OCI-LY7 (cell line): ENCODE results near the gene MRC1. TPM values are rescaled to one million over a fixed set of nuclear protein-coding genes. Genes with fewer than 3 reads are reported as not detected.
A peak's percentile ranks its signal among the peaks of the same experiment; 100 is the strongest.

Experiments used
- BruUV-seq: library from RNA; stranded (reverse); fragments of 400-500 nt; replicated peaks from 2 replicates; lab custom pipeline; 2021; lab: Mats Ljungman, UMichigan
- CTCF ChIA-PET: fragments of 300-600 bp; sonication (Branson Sonifier 250); formaldehyde crosslinking; loops from one replicate; lab custom pipeline; 2022; ENCODE audit warnings: antibody characterized with exemption; ENCODE audit not compliant: unreplicated experiment; lab: Charles Lee
- POLR2A ChIA-PET: fragments of 300-600 bp; sonication (Branson Sonifier 250); formaldehyde crosslinking; loops from one replicate; lab custom pipeline; 2022; ENCODE audit warnings: antibody characterized with exemption; lab: Charles Lee
- DNase-seq: peaks from one replicate; pipeline ENCODE4 v3.0.0-alpha.2; 2015; ENCODE audit warnings: low spot score
- H2AFZ ChIP-seq: fragments of 200-600 bp; sonication (generic), shearing (Covaris generic); 2 replicates; pipeline ENCODE4 v1.6.1; 2014; ENCODE audit warnings: mild to moderate bottlenecking, antibody characterized with exemption, low read length, moderate library complexity
- H3K27ac ChIP-seq: fragments of 200-600 bp; sonication (generic); 2 replicates; pipeline ENCODE4 v1.5.1; 2014; ENCODE audit warnings: mixed run types, low read depth, mild to moderate bottlenecking, moderate library complexity, low read length, inconsistent platforms; ENCODE audit not compliant: poor library complexity, severe bottlenecking
- H3K36me3 ChIP-seq: fragments of 200-600 bp; sonication (generic); 2 replicates; pipeline ENCODE4 v1.6.1; 2014; ENCODE audit warnings: mild to moderate bottlenecking, antibody characterized with exemption, low read length, moderate library complexity, mixed read lengths; ENCODE audit not compliant: insufficient read depth
- H3K4me1 ChIP-seq: fragments of 200-600 bp; sonication (generic); 2 replicates; pipeline ENCODE4 v1.5.1; 2014; ENCODE audit warnings: mild to moderate bottlenecking, low read length; ENCODE audit not compliant: insufficient read depth, poor library complexity, severe bottlenecking
- H3K4me2 ChIP-seq: fragments of 200-600 bp; sonication (generic); 2 replicates; pipeline ENCODE4 v1.6.1; 2014; ENCODE audit warnings: mild to moderate bottlenecking, low read length
- H3K4me3 ChIP-seq: fragments of 200-600 bp; sonication (generic); 2 replicates; pipeline ENCODE4 v1.5.1; 2014; ENCODE audit warnings: mild to moderate bottlenecking, low read depth, low read length; ENCODE audit not compliant: poor library complexity, severe bottlenecking
- H3K79me2 ChIP-seq: fragments of 200-600 bp; sonication (generic); 2 replicates; pipeline ENCODE4 v1.6.1; 2016; ENCODE audit warnings: low read depth, mild to moderate bottlenecking, low read length, moderate library complexity, mixed read lengths; ENCODE audit not compliant: insufficient read depth
- H3K9me2 ChIP-seq: fragments of 200-600 bp; sonication (generic); 2 replicates; pipeline ENCODE4 v1.6.1; 2016; ENCODE audit warnings: mild to moderate bottlenecking, low read length, mixed read lengths; ENCODE audit not compliant: insufficient read depth
- H3K9me3 ChIP-seq: fragments of 200-600 bp; sonication (generic); 2 replicates; pipeline ENCODE4 v1.6.1; 2014; ENCODE audit warnings: mild to moderate bottlenecking, mixed run types, low read length, mixed read lengths
- H4K20me1 ChIP-seq: fragments of 200-600 bp; sonication (generic); 2 replicates; pipeline ENCODE4 v1.6.1; 2014; ENCODE audit warnings: mild to moderate bottlenecking, antibody characterized with exemption, low read length, moderate library complexity, mixed read lengths; ENCODE audit not compliant: insufficient read depth
- EZH2phosphoT487 ChIP-seq: fragments of 200-600 bp; sonication (generic); IDR thresholded peaks from 2 replicates; pipeline ENCODE4 v1.6.1; 2018; ENCODE audit warnings: low read depth, borderline replicate concordance, mild to moderate bottlenecking, mixed run types, antibody characterized with exemption, low read length, moderate library complexity, mixed read lengths
- intact Hi-C: fragments of 100-400 bp; cut with micrococcal nuclease; formaldehyde crosslinking; loops from one replicate; pipeline ENCODE4 v1.10.0; 2022; ENCODE audit not compliant: unreplicated experiment
- total RNA-seq, 2 experiments: library from RNA; depleted of rRNA in 1 of 2; stranded (reverse); fragments of >200 nt in 1 of 2; shearing (Covaris generic) in 1 of 2; gene quantifications; 2 replicates each; pipeline ENCODE4 v1.2.3, GENCODE V29; 2014 to 2022
- TF ChIP-seq, protein P1 (sequence below): fragments of 200-600 bp; sonication (generic); conservative IDR thresholded peaks from 2 replicates; pipeline ENCODE4 v1.5.1; 2014; ENCODE audit warnings: mild to moderate bottlenecking, antibody characterized with exemption, low read length, moderate library complexity, mixed read lengths

Gene MRC1
- total RNA-seq, 2 experiments from 2014 or later = not detected

DNA sequence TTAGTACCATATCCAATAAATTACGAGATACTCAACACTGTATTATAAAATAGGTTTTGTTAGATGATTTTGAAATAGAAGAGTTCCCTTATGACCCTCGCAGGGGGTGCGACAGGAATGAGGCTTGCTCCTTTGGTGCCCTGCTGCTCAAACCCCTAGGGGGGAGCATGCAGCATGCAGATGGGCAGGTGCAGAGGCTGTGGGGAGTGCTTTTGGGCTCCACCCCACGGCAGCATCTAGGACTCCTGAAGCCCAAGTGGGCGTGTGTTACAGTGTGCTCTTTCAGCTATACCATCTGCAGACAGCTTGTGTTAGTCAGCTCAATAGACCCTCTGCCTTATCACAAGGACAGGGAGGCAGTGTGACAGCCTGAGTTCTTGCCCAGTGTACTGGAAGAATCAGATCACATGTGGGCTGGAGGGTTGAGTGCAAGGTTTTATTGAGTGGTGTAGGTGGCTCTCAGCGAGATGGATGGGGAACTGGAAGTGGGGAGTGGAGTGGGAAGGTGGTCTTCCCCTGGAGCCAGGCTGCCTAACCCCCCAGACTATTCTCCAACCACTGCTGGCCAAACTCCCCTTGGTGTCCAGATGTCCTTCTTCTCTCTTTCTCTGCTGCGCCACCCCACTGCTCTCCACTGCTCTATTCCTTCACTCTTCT is 3.1 kb upstream of the MRC1 start:
- no TSS peak for BruUV-seq
- no peak for TF ChIP-seq EZH2phosphoT487
- TF ChIP-seq, protein P1, sequence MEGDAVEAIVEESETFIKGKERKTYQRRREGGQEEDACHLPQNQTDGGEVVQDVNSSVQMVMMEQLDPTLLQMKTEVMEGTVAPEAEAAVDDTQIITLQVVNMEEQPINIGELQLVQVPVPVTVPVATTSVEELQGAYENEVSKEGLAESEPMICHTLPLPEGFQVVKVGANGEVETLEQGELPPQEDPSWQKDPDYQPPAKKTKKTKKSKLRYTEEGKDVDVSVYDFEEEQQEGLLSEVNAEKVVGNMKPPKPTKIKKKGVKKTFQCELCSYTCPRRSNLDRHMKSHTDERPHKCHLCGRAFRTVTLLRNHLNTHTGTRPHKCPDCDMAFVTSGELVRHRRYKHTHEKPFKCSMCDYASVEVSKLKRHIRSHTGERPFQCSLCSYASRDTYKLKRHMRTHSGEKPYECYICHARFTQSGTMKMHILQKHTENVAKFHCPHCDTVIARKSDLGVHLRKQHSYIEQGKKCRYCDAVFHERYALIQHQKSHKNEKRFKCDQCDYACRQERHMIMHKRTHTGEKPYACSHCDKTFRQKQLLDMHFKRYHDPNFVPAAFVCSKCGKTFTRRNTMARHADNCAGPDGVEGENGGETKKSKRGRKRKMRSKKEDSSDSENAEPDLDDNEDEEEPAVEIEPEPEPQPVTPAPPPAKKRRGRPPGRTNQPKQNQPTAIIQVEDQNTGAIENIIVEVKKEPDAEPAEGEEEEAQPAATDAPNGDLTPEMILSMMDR = peak; percentile 48
- no peaks in the 10 kb centered on the region for H3K4me1 ChIP-seq
- no peak overlapping the region for H3K27ac ChIP-seq
- peak; percentile 4 for DNase-seq
- intact Hi-C loops = no loop called here
- no peaks in the 10 kb centered on the region for H3K79me2 ChIP-seq
- no peak overlapping the region for H3K4me2 ChIP-seq
- ChIA-PET POLR2A (no interaction called here), CTCF (no interaction called here)
- no peaks in the 10 kb centered on the region for H3K36me3 ChIP-seq
- no peak overlapping the region for H3K4me3 ChIP-seq
- no peaks in the 10 kb centered on the region for H4K20me1 ChIP-seq
- no peaks in the 10 kb centered on the region for H3K9me2 ChIP-seq
- no peak overlapping the region for H2AFZ ChIP-seq
- no peaks in the 10 kb centered on the region for H3K9me3 ChIP-seq

- no peaks in the 10 kb centered on the region for H3K36me3 ChIP-seq
- no peaks in the 10 kb centered on the region for H3K9me3 ChIP-seq
- no peak overlapping the region for H3K4me2 ChIP-seq
- H3K27ac ChIP-seq = no peak overlapping the region
- H3K79me2 ChIP-seq = no peaks in the 10 kb centered on the region
- H3K4me1 ChIP-seq = no peaks in the 10 kb centered on the region
- no peak for DNase-seq
- TF ChIP-seq, protein P1 = no peak
- TF ChIP-seq EZH2phosphoT487 = no peak
- intact Hi-C loops = no loop called here
- no peaks in the 10 kb centered on the region for H4K20me1 ChIP-seq
- no peak overlapping the region for H2AFZ ChIP-seq
- CTCF ChIA-PET = no interaction called here
- POLR2A ChIA-PET = interaction anchor here (1.2 to 1.7 kb wide), 2 partner anchors 10 to 28 kb away, joined by 4 to 5 read pairs; no protein-coding TSS in a partner anchor
- no TSS peak for BruUV-seq
- no peaks in the 10 kb centered on the region for H3K9me2 ChIP-seq
- H3K4me3 ChIP-seq = no peak overlapping the region
Observed at GRCh38 chr10:17811146-17811865, 2.2 kb downstream of the MRC1 start.

- CTCF ChIA-PET = no interaction called here
- TF ChIP-seq EZH2phosphoT487 = no peak
- no peak for DNase-seq
- no TSS peak for BruUV-seq
- Histone ChIP-seq H2AFZ (no peak overlapping the region), H3K4me2 (no peak overlapping the region), H3K79me2 (no peaks in the 10 kb centered on the region), H4K20me1 (no peaks in the 10 kb centered on the region), H3K4me1 (no peaks in the 10 kb centered on the region), H3K27ac (no peak overlapping the region), H3K9me2 (no peaks in the 10 kb centered on the region), H3K36me3 (no peaks in the 10 kb centered on the region), H3K9me3 (no peaks in the 10 kb centered on the region), H3K4me3 (no peak overlapping the region)
- POLR2A ChIA-PET = no interaction called here
- intact Hi-C loops = no loop called here
Observed at GRCh38 chr10:17814973-17815372, 5.8 kb downstream of the MRC1 start.
